Measurements from ENCODE around the gene CNIH2. TPM values are rescaled to one million over a fixed set of nuclear protein-coding genes. Genes with fewer than 3 reads are reported as not detected.

The CNIH2 gene
- total and polyA plus RNA-seq, 2 of the 13 experiments (the other 11 are each of a cell fraction or from before 2014, with no cell fraction given) = 0.60 to 0.69 TPM

- ATAC-seq (peak; percentile 75), FAIRE-seq (peak; percentile 60), DNase-seq (ENCODE audit: low spot score) (peak; percentile 93)
- in situ Hi-C loops (cut with HindIII; ENCODE audit: extremely low pct_ligation_motif_present, low pct_unique_long_range_greater_than_20kb) = no loop called here
- H3K9ac ChIP-seq (ENCODE audit: insufficient read depth, low read depth, low read length) = no peak overlapping the region
- peaks cover 5 to 23% of the 10 kb centered on the region in 2 experiments; a peak in 4 of 5 replicates for H3K36me3 ChIP-seq (replicated peaks in 1 of 2; ENCODE audit: control insufficient read depth in 1 of 2, insufficient read depth in 2 of 2, low read length in 2 of 2)
- peaks cover 3 to 9% of the 10 kb centered on the region in 2 experiments; a peak in 3 of 5 replicates for H3K27me3 ChIP-seq (ENCODE audit: control insufficient read depth in 1 of 2, insufficient read depth in 2 of 2, low read length in 2 of 2)
- H3K27ac ChIP-seq (ENCODE audit: extremely low read length, insufficient read depth, low read length) = no peak overlapping the region
- WGBS (ENCODE audit: low lambda C conversion rate) = 51% methylated on average over 9 of the region's 35 CpGs
- no peak overlapping the region for H3K4me3 ChIP-seq (replicated peaks in 1 of 3; ENCODE audit: insufficient read depth in 1 of 3, low read depth in 2 of 3, low read length in 3 of 3)
- peak overlapping the region; percentile 46 for H3K4me2 ChIP-seq (ENCODE audit: low read depth, low read length)
- BruUV-seq (replicated peaks) = no TSS peak
- H3K79me2 ChIP-seq (ENCODE audit: insufficient read depth, low read length) = peaks cover 21% of the 10 kb centered on the region
- no peak overlapping the region for H2AFZ ChIP-seq (ENCODE audit: low read length)
- intact Hi-C loops (cut with micrococcal nuclease; ENCODE audit: unreplicated experiment) = no loop called here
- H3K9me3 ChIP-seq (ENCODE audit: low read length) = no peaks in the 10 kb centered on the region
- H4K20me1 ChIP-seq (ENCODE audit: insufficient read depth, low read length) = peaks cover 4% of the 10 kb centered on the region
- ChIA-PET CTCF (ENCODE audit: low intra/inter-chr PET ratio, low total read pairs) (interaction anchor here (1.7 to 1.8 kb wide), 2 partner anchors 45 to 60 kb away, joined by 8 to 26 read pairs; no protein-coding TSS in a partner anchor), POLR2A (interaction anchor here (1.3 to 2.3 kb wide), 4 partner anchors 8 to 53 kb away, joined by 3 to 9 read pairs (median 6); partner anchors contain the start of genes RAB1B and RIN1)
- peaks cover 60% of the 10 kb centered on the region for H3K4me1 ChIP-seq (ENCODE audit: insufficient read depth, low read length)
- TF ChIP-seq ZNF776 (CRISPR knock-in tag; IDR thresholded peaks at IDR 0.05) (0 out of 2 replicates have a peak, but pooled peaks have one; percentile 14), NR2C2 (CRISPR knock-in tag; IDR thresholded peaks at IDR 0.05; ENCODE audit: borderline replicate concordance) (0 out of 2 replicates have a peak, but pooled peaks have one; percentile 33), SMC3 (IDR thresholded peaks at IDR 0.05; ENCODE audit: low read length) (peak; percentile 31; the same call in 1 of the 2 replicates), ZSCAN29 (CRISPR knock-in tag; conservative IDR thresholded peaks at IDR 0.05) (no peak), ZNF17 (CRISPR knock-in tag; IDR thresholded peaks at IDR 0.05) (no peak), AGO2 (optimal IDR thresholded peaks at IDR 0.05; ENCODE audit: low read depth, low read length) (peak; percentile 94), HNRNPH1 (optimal IDR thresholded peaks at IDR 0.05; ENCODE audit: low read depth, low read length) (peak; percentile 26), ZNF768 (CRISPR knock-in tag; IDR thresholded peaks at IDR 0.05) (peak; percentile 56; the same call in 1 of the 2 replicates), ZNF7 (CRISPR knock-in tag; IDR thresholded peaks at IDR 0.05) (no peak), TFDP2 (CRISPR knock-in tag; IDR thresholded peaks at IDR 0.05) (0 out of 2 replicates have a peak, but pooled peaks have one; percentile 33), IRF9 (CRISPR knock-in tag; IDR thresholded peaks at IDR 0.05; ENCODE audit: borderline replicate concordance) (peak; percentile 56; the same call in 1 of the 2 replicates), MED13 (CRISPR knock-in tag; IDR thresholded peaks at IDR 0.05) (no peak)
- TF ChIP-seq, protein P1, sequence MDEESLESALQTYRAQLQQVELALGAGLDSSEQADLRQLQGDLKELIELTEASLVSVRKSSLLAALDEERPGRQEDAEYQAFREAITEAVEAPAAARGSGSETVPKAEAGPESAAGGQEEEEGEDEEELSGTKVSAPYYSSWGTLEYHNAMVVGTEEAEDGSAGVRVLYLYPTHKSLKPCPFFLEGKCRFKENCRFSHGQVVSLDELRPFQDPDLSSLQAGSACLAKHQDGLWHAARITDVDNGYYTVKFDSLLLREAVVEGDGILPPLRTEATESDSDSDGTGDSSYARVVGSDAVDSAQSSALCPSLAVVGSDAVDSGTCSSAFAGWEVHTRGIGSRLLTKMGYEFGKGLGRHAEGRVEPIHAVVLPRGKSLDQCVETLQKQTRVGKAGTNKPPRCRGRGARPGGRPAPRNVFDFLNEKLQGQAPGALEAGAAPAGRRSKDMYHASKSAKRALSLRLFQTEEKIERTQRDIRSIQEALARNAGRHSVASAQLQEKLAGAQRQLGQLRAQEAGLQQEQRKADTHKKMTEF (CRISPR knock-in tag; IDR thresholded peaks at IDR 0.05) = peak; percentile 67; the same call in 1 of the 2 replicates
- TF ChIP-seq, protein P2, sequence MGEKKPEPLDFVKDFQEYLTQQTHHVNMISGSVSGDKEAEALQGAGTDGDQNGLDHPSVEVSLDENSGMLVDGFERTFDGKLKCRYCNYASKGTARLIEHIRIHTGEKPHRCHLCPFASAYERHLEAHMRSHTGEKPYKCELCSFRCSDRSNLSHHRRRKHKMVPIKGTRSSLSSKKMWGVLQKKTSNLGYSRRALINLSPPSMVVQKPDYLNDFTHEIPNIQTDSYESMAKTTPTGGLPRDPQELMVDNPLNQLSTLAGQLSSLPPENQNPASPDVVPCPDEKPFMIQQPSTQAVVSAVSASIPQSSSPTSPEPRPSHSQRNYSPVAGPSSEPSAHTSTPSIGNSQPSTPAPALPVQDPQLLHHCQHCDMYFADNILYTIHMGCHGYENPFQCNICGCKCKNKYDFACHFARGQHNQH (CRISPR knock-in tag; IDR thresholded peaks at IDR 0.05) = peak; percentile 99
Measured at GRCh38 chr11:66282468-66283455, 4.8 kb downstream of the CNIH2 start.

Data from HepG2 (cell line).